Activated naive CD4-positive, alpha-beta T cell treated with anti-CD3 and anti-CD28 coated beads, Interleukin-2, amount 50 U/mL, for 16 hours (primary cell): ENCODE measurements around the gene PTX3.

Experiments used
- DNase-seq: peaks from one replicate; pipeline ENCODE4 v3.0.0-alpha.2; 2020

Gene PTX3

DNA sequence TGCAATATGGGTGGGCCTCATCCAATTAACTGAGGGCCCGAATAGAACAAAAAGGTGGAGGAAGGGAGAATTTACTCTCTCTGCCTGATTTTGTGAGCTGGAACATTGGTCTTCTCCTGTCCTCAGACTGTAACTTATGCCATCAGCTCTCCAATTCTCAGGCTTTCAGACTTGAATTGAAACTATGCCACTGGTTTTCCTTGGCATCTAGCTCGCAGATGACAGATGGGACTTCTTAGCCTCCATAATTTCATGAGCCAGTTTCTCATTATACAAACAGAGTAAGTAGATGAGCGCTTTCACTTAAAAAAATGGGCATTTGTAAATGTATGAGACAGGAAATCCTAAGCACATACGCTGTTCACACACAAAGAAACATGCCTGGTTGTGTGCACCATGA is 8.7 kb upstream of the PTX3 start:
- no peak for DNase-seq

DNA sequence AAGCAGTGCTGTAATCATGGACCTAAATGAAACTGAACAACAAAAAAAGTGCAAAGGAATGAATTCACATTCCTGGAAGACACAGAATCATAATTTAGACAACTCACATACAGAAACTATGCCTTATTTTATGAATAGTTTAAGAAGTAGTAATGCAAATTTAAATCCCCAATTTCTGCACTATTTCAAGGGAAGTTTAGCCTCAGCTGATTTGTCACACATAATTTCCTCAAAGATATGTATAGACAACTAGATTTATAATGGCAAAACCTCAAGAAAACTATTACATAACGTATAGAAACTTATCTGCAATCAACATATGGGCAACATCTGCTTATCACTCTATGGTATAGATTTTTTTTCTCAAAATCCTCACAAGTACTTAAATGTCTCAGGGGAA is 7.8 kb upstream of the PTX3 start:
- DNase-seq, result no peak

DNA sequence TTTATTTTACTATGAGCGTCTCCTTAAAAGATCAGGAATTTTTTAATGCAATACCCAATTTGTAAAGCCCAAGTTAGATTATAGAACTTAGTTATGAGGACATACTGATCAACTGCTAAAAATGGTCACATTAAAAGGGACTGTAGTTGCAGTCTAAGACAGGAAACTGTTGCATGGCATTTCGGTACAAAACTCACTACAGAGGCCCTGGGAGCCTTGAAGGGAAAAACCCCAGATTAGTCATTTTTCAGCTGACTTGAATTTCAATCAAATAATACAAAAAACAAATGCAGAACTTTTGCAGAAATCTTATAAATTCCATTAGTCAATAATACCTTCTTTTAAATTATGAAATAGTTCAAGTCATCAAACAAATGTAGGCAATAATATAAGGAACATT is 6.9 kb upstream of the PTX3 start:
- no peak for DNase-seq

DNA sequence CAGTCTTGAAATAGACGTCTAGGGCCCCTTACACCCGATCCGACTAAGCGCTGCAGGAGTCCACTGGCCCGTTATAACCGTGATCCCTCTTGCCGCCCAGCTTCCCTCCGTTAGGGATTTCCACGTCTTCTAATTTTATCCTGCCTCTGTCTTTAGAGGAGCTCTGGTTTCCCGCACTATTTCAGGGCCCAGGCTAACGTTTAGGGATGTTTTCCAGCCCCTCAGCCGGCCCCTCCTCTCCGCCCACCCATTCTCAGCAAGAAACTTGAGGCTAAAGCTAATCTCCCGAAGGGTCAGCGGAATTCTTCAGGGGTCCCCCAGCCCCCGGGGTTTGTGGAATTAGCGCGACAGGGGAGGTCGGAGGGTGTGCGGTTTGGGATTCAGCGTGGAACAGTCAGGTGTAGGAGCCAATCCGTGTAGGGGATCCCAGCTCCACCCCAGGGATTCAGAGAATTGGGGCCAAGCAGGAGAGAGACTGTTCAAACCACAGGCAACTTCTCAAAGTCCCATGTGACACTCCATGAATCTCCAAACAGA is 1.6 kb downstream of the PTX3 start:
- no peak for DNase-seq

DNA sequence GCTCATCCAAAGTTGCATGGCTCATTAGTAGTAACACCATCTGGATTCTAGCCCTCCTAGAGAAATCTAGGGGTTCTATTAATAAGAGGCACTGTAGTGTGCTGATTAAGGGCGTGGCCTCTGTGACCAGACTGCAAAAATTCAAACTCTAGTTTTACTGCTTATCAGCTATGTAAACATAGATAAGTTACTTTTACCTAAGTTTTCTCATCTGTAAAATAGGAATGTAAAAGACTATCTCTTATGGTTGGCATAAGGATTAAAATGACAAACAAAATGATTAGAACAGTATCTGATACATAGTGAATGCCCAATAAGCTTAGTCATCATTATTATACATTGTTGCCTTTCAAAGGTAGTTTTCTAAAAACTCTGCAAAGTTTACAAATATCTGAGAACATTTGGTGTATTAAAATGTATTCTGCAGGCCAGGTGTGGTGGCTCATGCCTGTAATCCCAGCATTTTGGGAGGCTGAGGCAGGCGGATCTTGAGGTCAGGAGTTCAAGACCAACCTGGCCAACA is 4.5 kb downstream of the PTX3 start:
- DNase-seq, result no peak

DNA sequence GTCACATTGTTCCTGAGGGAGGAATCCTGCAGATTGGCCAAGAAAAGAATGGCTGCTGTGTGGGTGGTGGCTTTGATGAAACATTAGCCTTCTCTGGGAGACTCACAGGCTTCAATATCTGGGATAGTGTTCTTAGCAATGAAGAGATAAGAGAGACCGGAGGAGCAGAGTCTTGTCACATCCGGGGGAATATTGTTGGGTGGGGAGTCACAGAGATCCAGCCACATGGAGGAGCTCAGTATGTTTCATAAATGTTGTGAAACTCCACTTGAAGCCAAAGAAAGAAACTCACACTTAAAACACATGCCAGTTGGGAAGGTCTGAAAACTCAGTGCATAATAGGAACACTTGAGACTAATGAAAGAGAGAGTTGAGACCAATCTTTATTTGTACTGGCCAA is 6.1 kb downstream of the PTX3 start:
- no peak for DNase-seq

DNA sequence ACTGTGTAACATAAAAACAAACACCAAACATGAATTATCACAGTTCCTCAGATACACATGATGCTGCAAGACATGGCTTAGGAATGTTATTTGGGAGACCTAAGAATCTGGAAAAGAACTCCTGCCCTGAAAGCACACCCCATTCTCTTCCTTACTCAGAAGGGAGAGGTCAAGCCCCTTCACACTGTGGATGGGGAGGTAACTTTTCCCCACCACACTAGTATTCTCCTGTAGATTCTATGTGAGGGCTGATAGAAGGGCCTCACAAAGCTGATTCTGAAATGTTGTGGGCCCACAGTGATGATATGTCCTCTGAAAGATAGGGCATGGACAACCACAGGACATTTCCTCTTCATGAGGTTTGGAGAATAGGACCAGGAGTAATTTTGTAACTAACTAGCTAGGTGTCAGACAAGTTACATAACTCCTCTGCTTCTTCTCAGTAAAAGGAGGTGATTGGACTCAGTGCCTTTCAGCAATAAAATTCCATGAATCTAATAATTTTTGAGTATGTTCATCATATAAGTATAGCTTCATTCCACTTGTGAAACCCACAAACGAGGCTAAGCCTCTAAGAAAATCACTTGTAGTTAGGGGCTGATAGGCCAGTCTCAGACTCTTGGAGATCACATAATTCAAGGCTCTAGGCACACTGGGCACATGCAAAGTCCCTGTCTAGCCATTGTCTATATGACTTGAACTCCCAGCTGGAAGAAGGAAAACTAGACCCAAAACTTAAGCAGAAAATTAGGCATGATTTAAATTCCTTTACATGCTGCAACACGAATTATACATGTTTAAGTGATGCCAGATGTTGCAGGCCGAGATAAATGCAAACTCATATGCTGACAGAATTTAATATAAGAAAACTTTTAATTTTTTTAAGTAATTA is 7.5 kb downstream of the PTX3 start:
- no peak for DNase-seq

DNA sequence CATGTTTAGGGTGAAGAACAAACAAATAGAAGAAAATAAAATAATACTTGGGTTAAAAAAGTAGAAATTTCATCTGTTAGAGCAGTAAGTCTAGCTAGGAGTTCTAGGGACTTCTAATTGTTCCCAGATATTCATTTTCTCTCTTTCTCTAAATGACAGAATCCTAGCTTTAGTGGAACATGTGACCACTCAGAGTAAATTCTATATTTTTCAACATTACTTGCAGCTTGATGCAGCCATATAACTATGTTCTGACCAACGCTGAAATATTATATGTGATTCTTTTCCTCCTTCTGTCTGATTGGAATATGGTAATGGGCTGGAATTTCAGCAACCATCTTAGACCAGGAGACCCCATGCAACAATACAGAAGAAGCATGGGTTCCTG is 8.1 kb downstream of the PTX3 start:
- no peak for DNase-seq

DNA sequence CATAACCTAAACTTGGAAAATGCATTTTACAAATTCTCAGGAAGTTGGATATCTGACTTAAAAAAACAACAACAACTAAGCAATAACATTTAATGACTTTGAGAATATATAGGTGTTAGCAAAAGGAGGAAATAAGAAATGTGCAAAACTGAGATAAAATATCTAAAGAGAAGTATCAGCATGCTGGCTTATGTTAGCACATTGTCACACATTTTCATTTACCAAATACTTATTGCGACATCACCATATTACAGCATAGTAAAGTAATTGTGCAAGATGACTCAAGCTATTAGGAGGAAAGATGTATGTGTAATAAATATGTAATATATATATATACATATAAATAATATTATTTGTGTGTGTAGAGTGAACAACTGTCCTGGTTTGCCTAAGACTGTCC is 9.2 kb downstream of the PTX3 start:
- no peak for DNase-seq

DNA sequence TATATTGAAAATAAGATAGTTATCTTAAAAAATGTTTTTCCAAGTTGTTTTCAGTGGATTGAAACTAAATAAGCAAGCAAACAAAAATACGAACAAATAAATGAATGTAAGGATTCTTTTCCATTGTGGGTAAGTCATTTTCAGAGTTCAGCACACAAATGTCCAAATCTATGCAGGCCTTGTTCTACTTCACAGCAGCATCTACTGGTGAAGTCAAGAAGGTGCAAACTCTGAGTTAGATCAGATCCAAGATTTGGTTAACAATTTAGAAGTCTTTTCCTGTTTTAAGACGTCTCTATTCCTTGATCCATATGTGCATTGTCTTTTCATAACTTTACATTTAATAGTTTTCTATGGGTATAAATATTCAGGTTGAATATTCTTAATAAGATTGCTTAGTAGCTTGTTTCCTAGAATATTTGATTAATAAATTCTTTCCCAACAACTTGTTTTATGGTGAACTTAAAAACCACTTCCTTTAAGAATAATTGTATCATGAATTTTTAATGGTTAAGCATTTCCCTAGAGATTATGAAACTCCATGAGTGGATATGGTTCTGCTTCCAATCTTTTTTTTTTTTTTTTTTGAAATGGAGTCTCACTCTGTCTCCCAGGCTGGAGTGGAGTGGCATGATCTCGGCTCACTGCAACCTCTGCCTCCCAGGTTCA is 10.5 kb downstream of the PTX3 start:
- no peak for DNase-seq

DNA sequence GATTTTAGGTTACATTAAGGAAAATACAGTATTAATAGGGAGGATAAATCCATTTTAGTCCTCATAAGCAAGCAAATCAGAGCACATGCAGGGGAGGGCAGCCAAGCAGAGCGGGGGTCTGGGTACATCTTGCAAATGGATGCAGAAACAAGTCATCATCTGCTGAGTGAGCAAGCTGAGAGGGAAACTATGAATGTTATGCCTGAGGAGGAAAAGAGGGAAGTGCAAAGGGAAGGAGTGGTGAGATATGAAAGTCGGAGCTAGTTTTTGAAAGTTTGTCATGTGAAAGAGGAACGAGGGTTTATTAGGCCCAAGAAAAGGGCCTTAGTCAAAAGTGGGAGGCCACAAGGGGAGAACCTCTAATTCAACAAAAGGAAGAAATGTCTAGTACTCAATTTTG is 15.4 kb downstream of the PTX3 start:
- DNase-seq, result no peak

DNA sequence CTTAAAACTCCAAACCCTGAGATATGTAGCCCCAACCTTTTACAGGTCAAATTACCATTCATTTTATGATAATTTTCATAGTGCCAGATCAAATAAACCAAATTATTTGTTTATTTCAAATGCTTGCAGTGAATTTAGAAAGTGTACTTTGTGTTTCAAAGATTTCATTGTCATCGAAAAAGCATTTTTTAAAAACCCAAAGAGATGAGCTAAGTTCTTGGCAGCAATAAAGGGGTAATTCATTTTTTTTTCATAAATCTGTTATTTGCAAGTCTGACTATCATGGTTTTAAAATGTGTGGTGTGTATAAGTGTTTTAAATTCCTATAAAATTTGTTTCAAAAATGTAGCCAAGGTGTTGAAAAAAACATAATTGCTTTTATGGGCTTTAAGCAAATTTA is 17.2 kb downstream of the PTX3 start:
- DNase-seq, result no peak

DNA sequence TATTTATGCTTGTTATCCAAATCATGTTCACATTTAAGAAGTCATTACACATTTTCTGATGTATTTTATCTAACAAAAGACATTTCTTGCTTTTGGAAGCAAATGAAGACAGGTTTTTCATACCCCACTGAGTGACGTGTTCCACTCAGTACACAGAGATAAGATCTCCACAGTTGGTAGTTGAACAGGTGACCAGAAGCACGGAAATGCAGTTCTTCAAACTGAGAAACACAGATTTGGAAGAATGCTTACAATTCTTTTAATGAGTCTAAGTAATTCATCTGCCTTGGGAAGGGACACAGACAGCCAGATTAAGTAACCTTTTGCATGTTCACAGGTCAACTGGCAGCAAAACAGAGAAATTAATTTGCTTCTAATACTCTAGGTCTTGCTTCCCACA is 23.1 kb downstream of the PTX3 start:
- DNase-seq, result no peak

DNA sequence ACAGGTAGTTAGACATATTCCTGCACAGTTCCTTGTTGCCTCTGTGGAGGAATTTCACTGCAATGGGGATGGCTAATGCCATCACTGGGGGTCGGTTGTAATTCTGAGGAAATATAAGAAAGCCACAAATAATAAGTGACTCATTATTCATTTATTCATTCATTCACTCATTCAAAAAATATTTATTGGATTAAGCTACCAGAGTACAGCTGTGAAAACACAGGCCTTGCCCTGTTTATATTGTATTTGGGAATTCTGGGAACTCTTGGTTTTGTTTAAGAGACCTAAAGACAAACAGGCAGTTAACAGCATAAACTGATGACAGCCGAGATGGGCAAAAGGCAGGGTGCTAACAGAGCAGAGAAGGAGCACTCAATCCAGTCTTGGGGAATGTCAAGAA is 23.6 kb downstream of the PTX3 start:
- no peak for DNase-seq

DNA sequence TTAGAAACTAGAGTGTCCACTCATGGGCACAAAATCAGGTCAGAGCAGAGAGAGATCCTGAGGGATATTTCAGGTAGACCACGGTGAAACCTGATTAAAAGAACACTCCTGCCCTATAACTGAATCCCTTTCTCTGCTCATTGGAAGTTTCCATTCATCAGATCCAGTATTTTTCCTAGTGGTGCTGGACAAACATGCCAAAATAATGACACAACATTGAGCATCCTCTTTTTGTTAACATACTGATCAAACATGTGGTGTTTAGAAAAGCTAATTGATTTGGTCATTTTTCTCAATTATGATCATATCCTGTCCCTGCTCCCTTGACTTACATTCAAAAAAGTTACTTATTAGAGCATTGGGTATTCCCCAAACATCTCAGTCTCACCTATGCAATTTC is 27.2 kb downstream of the PTX3 start:
- no peak for DNase-seq

DNA sequence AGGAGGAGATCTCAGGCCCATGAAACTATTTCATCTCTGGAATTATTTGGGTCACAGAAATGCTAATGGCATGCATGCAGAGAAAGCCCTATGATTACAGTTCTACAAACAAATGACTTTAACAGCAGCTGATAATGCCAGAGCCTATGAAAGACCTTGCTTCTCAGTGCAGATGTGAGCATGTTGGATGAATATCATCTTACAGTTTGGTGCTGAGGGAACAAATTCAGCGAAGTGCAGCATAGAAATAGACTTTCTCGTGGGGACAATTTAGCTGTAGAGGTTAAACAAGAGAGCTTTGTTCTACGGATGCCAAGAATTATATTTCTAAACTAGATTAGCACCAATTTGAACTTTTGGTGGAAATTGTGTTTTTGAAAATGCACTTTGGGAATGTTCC is 27.7 kb downstream of the PTX3 start:
- DNase-seq, result no peak

DNA sequence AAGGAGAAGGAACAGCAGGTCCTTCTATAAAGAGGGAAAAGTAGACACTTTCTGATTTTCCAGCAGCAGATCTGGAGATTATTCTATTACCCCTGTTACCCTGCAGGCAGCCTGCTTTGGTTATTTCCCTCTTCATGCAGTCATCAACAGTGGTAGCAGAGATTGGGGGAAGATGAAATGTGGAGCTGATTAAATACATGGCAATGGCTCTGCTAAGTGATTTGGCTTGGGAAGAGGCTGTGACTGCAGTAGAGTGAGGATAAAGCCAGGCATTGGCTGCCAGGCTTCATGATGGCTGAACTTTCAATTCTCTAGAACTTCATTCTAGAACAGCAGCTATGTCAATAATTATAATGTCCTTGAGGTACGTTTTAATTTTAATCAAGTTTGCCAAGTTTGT is 29.1 kb downstream of the PTX3 start:
- no peak for DNase-seq

DNA sequence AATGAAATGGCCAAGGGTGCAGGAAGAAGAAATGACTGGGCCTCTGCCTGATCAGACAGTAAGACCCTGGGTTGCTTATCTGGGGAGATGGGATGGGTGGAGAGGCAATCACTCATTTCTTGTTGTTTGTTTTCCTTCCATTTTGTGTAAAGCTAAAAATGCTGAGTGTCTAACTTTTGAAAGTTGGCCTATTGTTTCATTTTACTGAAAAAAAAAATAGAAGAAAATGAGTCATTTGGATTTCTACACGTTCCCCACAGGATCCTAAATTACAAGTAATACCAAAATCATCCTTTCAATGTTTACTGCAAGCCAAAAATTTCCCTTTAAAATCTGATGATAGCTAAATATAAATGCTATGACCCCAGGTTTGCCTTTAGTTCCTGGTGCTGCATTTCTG is 30.6 kb downstream of the PTX3 start:
- DNase-seq, result no peak

DNA sequence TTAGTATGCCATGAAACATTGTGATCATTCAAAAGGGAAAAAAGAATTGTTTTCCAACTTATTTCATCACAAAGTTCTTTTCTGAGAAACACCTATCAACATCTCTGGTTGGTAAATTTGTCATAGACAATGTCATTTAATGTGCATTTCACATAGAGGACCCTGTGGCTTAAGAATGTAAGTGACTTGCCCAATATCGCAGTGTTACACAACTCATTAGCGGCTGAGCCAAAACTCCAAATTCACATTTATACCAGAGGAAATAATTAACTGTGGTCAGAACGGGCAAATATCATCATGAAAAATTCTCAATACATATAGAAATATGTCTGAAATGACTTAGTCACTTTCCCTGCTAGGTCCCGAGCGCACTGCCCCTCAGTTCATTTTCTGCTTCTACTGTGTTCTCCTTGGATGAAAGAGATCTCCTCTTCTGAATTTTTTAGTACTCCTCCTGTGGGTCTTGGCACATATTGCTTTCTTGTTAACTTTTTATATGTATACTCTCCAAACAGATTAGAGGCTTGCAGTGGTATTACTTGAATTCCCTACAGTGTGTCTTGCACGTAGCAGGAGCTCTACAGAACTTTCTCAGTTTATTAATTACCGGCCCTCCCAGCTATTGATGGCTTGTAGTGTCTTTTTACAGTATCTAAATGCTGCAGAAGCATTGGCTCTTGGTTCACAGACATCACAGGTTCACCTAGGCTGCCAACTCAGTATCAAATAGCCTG is 33.1 kb downstream of the PTX3 start:
- no peak for DNase-seq

DNA sequence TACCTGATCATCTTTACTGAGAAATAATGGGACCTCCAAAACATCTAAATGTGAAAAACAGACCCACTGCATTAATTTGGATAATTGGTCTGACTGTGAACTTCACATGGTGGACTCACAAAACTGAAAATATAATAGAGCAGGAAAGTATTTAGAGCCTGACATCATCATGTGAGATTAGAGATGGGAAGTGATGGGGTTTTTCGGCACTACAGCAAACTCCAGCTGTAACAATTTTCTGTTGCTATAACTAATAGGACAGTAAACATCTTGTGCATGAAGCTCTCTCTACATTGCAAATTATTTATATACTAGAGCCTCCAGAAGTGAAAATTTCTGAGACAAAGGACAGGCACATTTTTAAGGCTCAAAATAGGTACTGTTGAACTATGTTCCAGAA is 34.4 kb downstream of the PTX3 start:
- no peak for DNase-seq

DNA sequence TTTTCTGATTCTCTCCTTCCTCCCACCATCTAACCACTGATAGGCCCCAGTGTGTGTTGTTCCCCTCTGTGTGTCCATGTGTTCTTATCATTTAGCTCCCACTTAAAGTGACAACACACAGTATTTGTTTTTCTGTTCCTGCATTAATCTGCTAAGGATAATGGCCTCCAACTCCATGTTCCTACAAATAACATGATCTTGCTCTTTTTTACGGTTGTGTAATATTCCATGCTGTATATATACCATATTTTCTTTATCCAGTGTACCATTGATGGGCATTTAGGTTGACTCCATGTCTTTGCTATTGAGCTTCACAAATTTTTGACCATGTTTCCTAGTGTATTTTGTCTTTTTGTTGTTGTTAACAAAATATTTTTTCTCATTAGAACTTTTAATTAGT is 36.0 kb downstream of the PTX3 start:
- DNase-seq, result no peak

DNA sequence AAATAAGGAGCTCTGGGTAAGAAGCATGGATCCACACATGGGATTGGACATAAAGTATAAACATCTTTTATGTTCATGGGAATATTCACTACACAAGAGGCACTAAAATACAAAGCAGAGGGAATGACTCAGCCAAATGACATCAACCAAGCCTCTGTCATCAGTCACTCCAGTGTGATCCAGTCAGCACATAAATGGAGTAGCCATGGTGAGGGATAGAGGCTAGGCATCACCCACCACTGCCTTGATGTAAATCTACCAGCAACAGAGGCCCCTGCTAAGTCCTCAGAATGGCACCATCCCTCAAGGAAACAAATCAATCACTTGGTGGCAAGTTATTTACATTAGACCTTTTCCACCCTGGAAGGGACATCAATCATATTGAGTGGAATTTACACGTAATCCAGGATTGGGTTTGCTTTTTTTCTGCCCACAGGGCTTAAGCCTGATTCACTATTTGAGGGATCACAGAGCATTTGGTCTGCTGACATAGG is 39.3 kb downstream of the PTX3 start:
- DNase-seq, result no peak

DNA sequence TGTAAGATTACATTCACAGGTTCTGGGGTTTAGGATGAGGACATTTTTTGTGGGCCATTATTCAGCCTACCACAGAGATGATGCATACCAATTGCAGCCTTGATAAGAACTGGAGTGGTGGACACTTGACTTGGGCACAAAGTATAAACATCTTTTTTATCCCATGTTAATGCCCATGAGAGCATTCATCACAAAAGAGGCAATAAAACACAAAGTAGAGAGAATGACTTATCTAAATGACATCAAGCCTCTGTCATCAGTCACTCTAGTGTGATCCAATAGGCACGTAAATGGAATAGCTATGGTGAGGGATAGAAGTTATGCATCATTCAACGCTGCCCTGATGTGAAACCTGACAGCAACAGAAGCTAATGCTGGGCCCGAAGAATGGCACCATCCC is 40.8 kb downstream of the PTX3 start:
- no peak for DNase-seq
